NCI-H2196 (cell line): ENCODE data around the gene NNMT.
"Not testable (repeated sequence)": the region's sequence is repeated elsewhere in the genome, so short reads cannot be mapped to it uniquely, and the experiment has no call there.

Experiments used
- DNase-seq: peaks from one replicate; lab custom pipeline; 2025; ENCODE audit not compliant: unreplicated experiment; lab: John Stamatoyannopoulos, UW

The NNMT gene

DNA sequence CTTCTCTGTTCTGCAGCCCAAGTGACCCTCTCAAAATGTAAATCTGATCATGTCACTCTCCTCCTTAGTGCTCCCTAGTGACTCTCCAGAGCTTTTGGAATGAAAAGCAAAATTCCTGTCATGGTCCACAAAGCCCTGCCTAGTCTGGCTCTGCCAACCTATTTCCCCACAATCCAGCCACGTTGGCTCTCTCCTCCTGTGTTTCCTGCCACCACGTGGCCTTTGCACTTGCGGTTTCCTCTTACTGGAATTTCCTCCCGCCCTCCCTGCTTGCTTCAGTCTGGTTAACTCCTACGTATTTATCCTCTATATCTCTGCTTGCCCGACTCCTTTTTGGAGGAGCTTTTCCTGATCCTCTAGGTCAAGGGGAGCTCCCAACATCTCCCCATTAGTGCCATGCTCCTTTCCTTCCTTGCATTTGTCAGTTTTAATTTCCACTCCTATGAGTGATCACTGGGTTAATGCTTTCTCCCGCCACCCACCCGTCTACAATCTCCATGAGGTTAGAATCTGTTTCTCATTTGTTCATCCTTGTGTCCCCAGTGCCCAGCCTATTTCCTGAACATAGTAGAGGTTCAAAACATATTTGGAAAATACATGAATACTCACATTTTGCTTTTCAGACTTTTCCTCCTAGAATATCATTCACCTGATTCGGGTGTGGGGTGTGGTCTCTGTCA, 11.5 kb downstream of the NNMT start:
- DNase-seq, result no peak

DNA sequence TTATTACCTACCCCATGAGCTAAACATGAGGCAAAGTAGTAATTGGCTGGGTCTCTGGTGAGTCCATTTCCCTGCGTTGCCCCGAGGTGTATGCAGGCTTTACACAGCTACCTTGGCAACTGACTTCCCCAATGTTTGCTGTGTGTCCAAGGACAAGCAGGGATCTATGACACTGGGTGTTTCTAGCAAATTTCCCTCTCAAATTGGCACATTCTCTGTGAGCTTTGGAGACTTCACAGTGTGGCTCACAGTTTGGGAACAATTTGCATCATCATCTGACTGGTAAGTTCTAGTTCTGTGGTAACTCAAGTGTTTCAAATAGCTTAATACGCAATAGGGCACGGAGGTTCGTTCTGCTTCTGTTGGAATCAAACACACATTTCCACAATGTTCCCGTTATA, 12.5 kb downstream of the NNMT start:
- DNase-seq, result no peak

DNA sequence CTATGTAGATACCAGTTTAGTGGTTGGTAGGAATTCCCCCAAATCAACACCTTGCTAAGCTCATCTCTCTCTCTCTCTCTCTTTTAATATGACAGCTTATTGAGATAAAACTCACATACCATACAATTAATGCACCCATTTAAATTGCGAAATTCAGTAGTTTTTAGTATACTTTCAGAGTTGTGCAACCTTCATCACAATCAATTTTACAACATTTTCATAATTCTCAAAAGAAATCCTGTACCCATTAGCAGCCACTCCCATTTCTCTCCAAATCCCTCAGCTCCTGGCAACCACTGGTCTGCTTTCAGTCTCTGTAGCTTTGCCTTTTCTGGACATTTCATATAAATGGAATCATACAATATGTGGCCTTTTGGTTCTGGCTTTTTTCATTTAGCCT, 13.3 kb downstream of the NNMT start:
- DNase-seq, result no peak

DNA sequence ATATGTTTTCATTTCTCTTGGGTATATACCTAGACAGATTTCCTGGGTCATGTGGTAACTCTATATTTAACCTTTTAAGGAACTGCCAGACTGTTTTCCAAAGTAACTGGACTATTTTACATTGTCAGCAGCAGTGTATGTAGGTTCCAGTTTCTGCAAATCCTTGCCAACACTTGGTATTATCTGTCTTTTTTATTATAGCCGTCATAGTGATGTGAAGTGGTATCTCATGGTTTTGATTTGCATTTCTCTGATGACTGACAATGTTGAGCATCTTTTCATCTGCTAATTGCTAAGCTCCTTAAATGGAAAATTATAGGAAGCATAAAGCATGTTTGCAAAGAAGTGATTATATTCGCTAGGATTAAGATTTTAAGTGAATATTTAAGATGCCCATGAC, 13.9 kb downstream of the NNMT start:
- no peak for DNase-seq

DNA sequence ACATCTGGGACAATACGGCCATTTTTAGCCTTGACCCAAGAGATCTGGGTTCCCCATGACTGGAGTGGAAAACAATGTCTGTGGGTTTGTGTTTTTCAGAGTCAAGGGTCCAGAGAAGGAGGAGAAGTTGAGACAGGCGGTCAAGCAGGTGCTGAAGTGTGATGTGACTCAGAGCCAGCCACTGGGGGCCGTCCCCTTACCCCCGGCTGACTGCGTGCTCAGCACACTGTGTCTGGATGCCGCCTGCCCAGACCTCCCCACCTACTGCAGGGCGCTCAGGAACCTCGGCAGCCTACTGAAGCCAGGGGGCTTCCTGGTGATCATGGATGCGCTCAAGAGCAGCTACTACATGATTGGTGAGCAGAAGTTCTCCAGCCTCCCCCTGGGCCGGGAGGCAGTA, 15.7 kb downstream of the NNMT start:
- no peak for DNase-seq

DNA sequence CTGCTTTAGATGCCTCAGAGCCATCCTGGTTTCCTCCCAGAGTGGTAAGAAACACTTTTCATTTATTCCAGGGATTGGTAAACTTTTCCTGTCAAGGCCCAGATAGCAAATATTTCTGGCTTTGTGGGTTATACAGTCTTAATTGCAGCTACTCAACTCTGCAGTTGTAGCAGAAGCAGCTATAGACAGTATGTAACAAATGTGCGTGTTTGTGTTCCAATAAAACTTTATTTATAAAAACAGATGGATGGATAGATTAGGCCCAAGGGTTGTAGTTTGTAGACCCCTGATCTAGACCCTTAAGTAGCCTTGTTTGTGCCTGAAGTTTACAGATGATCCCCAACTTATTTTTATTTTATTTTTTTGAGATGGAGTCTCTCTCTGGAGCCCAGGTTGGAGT, 17.9 kb downstream of the NNMT start:
- DNase-seq, result no peak

DNA sequence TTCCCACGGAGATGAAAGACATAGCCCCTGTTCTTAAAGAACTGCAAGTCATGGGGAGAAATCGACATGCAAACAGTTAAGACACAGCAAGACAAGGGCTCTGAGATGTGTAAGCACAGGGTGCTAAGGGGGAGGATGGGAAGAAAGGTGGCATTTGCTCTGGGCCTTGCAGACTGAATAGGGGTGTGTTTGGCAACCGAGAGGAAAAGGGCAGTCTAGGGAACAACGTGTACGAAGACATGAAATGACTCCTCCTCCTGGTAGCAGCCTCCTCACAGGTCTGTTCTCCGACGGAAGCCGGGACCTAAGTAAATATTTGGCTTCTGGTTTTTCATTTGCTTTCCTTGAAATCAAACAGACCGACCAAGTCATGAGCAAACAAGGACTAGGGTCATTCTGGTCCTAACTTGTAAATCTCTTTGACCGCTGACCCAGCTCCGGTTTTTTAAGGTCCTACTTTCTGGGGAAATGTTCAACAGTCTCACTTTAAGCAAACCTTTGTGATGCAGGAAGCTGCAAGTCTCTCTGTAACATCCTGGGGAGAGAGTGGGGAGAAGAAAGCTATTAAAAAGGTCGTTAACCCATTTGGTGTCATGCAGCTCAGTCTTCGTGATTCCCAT, 19.7 kb downstream of the NNMT start:
- DNase-seq, result no peak

DNA sequence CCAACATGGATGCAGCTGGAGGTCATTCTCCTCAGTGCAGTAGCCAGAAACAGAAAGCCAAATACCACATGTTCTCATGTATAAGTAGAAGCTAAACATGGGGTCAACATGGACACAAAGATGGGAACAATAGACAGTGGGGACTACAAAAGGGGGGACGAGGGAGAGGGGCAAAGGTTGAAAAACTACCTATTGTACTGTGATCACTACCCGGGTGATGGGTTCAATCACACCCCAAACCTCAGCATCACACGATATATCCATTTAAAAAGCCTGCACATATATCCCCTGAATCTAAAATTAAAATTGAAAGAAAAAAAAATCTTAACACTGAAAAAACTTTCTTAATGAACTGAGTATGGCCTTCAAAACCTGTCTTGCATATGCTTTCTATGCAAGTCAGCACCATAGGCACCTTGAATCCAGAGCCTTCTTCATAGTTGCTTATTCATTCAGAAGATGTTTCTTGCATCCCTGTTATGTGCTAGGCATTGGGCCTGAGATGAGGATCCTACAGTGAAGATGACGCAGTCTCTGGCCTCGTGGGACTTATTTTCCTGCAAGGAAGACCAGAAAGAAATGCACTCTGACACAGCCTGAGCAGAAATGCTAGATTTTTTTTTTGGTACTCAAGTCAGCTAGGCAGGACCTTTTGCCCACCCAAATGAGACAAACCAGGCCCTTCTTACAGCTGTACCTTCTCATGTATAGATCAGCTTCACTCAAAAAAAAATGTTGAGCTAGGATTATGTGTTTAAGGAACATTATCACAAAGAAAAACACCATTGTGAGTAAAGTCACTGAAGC, 21.0 kb downstream of the NNMT start:
- no peak for DNase-seq

DNA sequence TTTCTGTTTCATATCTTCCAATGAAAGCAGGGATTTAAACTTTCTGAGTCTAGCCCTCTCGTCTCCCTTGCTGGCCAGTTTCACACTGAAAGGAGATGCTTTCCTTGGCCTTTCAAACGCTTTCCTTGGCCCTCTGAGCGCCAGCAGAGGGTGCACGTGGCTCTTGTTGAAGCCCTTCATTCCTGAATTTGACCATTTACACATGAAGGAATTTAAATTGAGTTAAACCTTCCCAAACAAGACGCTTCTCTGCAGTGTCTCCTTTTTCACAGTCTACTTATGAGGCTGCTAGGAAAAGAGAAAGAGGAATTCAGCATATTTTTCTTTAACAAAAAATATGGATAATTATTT, 21.6 kb downstream of the NNMT start:
- DNase-seq, result peak; percentile 45

DNA sequence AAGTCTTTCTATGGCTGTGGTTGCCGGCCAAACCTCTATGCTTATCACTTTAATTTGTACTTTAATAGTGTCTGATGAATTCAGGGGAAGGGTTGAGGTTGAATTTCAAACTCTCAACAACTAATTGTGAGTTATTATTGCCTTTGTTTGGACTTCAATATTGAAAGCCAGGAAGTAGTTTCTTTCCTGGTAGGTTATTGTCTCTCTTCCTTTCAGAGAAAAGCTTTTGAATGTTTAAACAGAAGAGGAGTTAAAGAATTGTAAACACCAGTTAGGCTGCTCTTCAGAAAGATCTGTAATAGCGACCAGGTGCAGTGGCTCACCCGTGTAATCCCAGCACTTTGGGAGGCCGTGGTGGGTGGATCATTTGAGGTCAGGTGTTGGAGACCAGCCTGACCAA, 22.2 kb downstream of the NNMT start:
- DNase-seq, result peak; percentile 24

DNA sequence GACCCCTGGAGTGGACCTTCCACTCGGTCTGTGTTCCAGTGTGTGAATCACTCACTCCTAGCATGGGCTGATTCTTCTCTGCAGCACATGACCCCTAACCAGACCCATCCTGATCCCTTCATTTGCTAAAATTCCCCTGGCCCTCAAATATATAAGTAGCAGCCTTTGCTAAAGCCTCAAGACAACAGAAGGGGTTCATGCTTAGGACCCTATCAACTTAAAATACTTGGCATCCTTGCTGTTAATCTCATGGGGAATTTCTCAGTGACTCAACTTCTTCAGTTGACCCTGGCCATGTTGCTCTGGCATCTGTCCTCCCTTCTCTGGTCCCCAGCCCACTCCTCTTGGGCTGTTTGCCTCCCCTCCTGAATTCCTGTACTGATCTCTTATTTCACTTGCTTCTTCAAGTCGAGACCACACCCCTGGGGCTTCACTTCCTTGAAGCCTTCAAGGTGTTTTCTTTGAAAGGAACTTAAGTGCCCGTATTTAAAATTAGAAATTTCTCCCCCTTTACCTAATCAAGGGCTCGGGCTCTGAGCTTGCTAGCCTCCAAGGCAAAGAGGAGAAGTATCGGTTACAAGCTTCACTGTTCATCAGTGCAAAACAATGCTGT, 23.6 kb downstream of the NNMT start:
- DNase-seq, result no peak

DNA sequence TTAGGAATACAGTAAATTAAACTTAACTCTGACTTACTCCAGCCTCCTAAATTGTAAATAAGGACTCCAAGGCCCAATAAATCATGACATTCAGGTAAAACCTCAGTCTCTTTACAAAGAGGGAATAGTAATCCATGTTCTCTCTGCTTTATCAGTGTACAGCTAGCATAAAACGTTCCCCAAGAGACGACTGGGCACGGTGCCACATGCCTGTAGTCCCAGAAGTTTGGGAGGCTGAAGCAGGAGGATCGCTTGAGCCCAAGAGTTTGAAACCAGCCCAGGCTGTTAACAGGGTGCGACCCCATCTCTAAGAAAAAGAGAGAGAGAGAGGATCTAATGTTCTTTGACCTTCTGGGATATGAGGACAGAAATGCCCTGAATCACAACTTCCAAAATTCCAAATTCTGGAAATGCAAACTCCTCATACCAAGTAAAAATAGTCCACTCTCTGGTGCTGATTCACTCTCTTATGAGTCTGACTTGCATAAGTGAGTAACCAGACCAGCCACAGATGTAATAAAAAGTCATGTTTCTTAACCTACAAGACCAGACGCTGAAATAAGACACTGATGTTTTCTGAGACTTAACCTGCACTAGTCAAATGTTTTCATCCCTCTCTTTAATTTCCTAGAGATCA, 25.5 kb downstream of the NNMT start:
- DNase-seq, result no peak

DNA sequence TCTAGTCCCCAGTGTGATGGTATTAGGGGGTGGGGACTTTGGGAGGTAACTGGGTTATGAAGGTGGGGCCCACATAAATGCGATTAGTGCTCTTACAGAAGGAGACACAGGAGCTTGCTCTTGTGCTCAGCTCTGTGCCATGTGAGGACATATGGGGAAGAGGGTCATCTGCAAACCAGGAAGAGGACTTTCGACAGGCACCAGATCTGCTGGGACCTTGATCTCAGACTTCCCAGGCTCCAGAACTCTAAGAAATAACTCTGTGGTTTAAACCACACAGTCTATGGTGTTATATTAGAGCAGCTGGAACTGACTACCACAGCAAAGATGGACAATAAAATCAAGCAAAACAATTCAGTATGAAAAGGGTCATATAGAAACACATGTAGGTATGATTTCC, 26.7 kb downstream of the NNMT start:
- DNase-seq, result no peak

DNA sequence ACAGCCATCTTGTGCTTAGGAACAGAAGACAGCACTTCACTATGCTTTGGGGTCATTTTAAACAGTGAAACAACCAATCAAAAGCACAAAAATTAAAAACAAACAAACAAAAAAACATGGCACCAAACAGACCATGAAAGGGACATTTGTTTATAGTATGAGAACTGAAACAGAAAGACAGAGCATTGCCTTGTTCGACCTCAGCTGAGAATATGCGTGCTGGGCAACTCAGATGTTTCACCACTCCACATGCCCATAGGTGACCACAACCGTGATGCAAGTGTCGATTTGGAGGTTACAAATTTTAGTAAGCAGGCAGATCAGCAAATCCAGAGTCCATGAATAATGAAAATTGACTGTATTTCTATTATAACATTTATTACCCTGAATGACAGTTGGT, 30.0 kb downstream of the NNMT start:
- no peak for DNase-seq

DNA sequence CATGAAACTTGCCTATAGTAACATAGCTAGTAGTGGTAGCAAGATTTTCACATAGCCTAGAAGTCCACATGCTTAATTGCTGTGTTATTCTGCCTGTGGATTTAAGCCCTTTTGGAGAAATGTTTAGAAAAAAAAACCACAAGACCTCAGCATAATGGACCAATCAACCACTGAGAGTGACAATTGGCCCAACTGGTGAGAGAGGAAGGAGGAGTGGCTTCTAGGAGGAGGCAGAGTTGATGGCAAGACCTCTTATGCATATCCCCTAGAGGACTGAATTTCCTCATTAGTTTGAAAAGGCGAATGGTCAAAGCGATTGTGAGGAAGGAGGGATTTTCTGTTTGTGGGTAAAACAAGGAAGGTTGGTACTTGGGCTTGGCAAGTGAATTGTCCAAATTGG, 30.6 kb downstream of the NNMT start:
- DNase-seq, result no peak

DNA sequence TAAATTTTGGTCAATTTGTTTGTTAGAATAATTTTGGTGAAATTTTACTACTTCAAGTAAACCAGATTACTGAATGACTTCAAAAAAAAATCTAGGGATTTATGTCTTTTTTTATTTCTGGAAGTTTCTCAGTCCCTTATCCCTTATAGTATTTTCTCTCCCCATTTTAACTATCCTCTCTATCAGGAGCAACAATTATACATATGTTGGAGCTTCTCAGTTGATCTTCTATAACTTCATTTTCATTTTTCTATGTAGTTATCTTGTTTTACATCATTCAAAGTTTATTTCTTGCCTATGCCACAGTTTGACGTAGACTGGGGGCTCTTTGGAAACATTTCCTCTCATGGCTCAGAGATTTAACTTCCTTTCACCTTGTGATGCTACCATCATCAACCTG, 34.2 kb downstream of the NNMT start:
- no peak for DNase-seq

DNA sequence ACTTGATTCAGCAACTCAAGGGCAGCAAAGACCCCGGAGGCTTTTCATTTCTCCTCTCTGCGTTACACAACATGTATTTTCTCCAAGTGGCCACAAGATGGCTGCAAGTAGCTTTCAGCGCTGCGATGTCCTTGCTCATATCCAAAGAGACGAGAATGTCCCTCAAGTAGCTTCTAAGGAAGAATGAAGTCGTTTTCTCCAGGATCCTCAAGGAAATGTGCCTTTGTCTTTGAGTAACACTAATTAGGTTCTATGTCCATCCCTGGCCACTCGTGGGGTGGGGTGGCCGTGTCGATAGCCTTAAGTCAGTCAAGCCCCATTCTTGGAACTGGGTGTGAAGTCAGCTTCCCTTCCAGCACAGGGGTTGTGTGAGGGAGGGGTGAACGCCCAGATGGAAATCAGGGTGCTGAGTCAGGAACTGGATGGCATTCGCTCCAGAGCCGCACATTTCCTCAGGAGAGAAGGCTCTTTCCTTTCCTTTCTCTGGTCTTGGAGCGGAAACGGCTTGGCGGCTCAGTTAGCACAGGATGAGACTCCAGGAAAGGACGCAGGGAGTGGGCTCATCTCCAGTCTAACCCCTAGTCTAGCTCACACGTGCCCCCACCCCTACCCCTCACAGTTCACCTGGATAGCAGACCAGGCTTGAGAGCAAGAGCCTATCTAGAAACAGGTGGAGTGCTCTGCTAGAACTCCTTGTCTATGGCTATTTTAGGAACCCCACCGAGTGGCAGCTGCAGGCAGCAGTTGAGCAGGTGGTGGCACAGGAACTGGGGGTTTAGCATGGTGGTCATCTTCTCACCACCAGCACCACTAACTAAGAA, 44.3 kb downstream of the NNMT start:
- DNase-seq, result peak; percentile 60

DNA sequence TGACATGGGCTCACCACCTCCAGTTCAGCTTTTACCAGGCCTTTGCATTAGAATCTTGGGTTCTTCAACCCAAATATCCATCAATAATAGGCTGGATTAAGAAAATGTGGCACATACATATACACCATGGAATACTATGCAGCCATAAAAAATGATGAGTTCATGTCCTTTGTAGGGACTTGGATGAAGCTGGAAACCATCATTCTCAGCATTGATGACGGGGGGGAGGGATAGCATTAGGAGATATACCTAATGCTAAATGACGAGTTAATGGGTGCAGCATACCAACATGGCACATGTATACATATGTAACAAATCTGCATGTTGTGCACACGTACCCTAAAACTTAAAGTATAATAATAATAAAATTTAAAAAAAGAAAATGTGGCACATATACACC, 45.5 kb downstream of the NNMT start:
- DNase-seq, result not testable (repeated sequence)

DNA sequence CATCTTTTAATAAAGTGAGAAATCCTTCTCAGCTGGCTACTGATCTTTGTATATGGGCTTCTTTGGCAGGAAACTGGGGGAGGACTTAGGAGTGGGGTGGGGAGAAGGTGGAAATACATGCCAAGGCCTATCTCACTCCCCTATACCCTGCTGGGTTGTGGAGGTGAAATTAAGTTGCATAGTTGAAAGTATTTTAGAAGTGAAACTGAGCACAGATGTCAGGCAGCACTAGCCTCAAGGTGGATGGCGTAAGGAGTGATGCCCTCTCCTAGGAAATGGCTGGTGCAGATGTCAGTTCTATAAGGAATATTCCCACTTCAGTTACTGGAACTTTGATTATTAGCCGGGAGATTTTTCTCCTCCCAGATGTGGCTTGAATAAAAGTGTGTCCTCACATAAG, 46.3 kb downstream of the NNMT start:
- no peak for DNase-seq

DNA sequence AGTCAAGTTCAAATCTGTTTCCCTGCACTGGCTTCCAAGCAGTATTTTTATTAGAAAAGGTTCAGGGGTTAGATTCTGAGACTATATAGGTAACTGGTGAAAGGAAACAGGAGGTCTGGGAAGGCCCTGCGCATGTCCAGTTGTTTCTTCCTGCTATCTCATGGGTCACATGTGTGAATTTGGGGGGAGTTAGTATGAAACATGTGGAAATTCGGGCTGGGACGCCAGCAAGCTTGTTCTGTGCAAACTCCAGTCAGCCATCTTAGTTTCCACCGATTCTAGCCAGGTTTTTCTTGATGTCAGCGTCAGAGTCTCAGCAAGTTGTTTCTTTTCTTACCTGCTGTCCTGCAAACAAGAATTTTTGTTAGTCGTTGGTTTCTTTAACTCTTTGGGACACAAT, 46.8 kb downstream of the NNMT start:
- DNase-seq, result no peak

DNA sequence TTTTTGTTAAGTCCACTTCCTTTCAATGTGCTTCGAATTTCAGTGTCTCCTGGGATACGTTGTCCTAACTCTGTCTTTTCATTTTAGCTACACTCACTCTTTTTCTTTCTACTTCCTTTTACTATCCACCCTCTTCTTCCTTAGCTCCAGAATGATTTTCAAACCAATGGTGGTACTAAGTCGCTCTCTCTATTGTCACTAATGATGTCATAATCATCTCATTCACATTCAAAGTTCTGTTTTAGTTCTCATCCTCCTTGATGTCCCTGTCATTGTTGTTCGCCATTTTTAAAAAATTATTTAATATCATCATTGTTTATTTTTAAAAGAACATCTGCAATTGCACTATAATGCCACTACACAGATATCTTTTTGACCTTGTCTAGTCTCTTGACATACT, 47.3 kb downstream of the NNMT start:
- no peak for DNase-seq
